ENCODE data around the gene SDF4.

Gene SDF4

GRCh38 chr1:1247341-1247913, 15.6 kb upstream of the SDF4 start:
- Histone ChIP-seq H3K9me3 (ENCODE audit: control insufficient read depth, low read length) (no peaks in the 10 kb centered on the region), H3K4me3 (ENCODE audit: extremely low read depth, insufficient read depth, low read length, poor library complexity, severe bottlenecking) (no peak overlapping the region), H3K4me1 (ENCODE audit: control insufficient read depth, insufficient read depth, low read length, poor library complexity, severe bottlenecking) (peaks cover 8% of the 10 kb centered on the region), H3K27ac (ENCODE audit: low read depth, low read length, severe bottlenecking) (no peak overlapping the region), H3K36me3 (ENCODE audit: control insufficient read depth, insufficient read depth, low read length) (peaks cover 15% of the 10 kb centered on the region)
- 81 to 82% methylated on average over 19 to 20 of the region's 25 CpGs for WGBS, 2 experiments (ENCODE audit: insufficient coverage in 2 of 2)

DNA sequence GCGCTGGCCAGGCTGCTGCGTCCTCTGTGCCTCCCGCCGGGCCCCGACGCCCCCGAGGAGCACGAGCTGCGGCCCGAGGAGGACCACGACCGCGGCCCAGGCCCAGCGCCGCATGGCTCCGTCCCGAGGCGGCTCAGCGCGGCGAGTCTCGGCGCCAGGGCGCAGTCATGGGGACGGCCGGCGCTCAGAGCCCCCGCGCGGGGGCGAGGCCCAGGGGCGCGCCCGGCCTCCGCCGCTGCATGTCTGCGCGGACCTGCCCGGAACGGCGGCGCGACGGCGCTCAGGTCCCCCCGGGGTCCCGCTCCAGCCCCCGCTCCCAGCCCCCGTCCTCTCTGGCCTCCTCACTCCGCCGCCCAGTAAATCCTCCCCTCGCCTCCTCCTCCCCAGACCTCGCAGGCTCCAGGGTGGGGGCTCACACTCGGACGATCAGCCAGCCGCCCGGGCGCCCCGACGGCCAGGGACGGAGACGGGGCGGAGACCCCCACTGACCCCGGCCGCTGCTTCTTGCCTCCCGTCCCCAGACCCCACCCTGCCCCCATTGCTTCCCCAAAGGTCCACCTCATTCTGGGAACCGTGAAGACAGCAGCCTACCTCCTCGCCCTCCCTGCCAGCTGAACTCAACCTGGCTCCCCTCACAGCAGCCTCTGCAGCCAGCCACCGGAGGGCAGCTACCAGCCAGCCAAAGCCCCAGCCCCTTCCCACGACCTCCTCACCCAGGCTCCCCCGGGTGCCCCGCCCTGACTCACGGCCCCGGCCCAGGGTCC, 15.0 kb upstream of the SDF4 start, which contains the start of gene C1QTNF12:
Gene C1QTNF12, minus strand, starts transcription at position 146 of the 764 bp plus-strand sequence. Its CDS starts 32 bp downstream, at position 114.
- Histone ChIP-seq H3K4me1 (ENCODE audit: control insufficient read depth, insufficient read depth, low read length, poor library complexity, severe bottlenecking) (peaks cover 8% of the 10 kb centered on the region), H3K9me3 (ENCODE audit: control insufficient read depth, low read length) (no peaks in the 10 kb centered on the region), H3K36me3 (ENCODE audit: control insufficient read depth, insufficient read depth, low read length) (peaks cover 8% of the 10 kb centered on the region), H3K4me3 (ENCODE audit: extremely low read depth, insufficient read depth, low read length, poor library complexity, severe bottlenecking) (no peak within 1 kb of the TSS), H3K27ac (ENCODE audit: low read depth, low read length, severe bottlenecking) (no peak within 1 kb of the TSS)
- WGBS, 2 experiments (ENCODE audit: insufficient coverage in 2 of 2), result 12 to 18% methylated on average over 51 to 62 of the region's 74 CpGs

DNA sequence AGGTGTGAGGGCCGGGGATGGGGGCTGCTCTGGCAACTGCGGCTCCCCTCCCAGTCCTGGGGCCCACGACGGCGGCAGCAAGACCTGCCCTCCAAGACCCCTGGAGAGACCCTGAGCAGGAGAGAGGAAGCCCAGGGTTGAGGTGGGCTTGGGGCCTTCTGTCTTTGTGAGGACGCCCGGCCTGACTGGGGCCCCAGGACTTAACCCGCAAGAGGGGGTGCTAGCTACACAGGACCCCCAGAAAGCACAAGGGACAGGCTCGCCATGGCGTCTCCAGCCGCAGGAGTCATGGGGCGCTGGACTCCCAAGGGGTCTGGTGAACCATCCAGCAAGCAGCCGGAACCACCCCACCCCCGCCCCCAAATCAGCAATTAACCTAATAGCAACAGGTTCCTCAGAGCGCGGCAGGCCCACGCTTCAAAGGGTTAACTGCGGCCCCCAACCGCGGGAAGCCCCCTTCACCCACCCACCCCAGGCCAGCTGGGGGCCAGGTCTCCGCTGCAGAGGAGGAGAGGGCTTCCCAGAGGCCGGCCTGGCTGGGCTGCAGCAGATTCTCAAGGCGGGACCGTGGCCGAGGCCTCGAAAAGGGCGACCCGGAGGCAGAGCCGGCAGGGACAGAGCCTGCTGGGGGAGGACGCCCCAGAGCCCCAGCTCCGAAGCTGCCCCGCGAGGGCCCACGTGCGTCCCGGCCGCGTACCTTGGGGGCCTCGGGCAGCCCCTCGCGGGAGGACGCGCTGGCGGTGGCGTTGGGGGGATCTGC, 14.2 kb upstream of the SDF4 start:
- H3K9me3 ChIP-seq (ENCODE audit: control insufficient read depth, low read length), result no peaks in the 10 kb centered on the region
- 48 to 54% methylated on average over 39 to 40 of the region's 45 CpGs for WGBS, 2 experiments (ENCODE audit: insufficient coverage in 2 of 2)
- no peak overlapping the region for H3K4me3 ChIP-seq (ENCODE audit: extremely low read depth, insufficient read depth, low read length, poor library complexity, severe bottlenecking)
- peaks cover 7% of the 10 kb centered on the region for H3K36me3 ChIP-seq (ENCODE audit: control insufficient read depth, insufficient read depth, low read length)
- H3K4me1 ChIP-seq (ENCODE audit: control insufficient read depth, insufficient read depth, low read length, poor library complexity, severe bottlenecking), result peaks cover 6% of the 10 kb centered on the region
- no peak overlapping the region for H3K27ac ChIP-seq (ENCODE audit: low read depth, low read length, severe bottlenecking)

DNA sequence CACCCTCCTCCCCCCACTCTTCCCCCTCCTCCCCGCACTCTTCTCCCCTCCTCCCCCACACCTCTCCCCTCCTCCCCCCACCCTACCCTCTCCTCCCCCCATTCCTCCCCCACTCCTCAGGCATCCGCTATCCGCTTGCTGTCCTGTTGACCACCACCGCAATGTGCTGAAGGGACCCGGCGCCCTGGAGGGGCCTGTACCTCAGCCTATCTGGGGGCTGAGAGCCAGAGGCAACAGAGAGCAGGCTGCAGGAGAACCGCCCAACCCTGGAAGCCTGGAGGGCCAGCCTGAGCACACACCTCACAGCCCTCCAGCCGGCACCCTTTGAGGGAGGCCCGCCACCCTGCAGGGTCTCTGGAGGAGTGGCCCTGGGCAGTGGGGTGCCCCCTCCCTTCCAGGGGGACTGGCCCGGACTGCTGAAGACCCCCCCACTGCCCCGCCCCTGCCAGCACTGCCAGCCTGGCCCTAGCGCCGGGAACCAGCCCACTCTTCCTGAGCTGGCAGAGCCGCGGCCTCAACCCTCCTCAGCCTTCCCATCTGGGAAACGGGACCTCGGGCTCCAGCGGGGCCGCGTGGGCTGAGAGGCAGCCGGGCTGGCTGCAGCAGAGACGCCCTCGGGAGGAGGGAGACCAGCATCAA, 13.5 kb upstream of the SDF4 start:
- Histone ChIP-seq H3K4me1 (ENCODE audit: control insufficient read depth, insufficient read depth, low read length, poor library complexity, severe bottlenecking) (no peaks in the 10 kb centered on the region), H3K4me3 (ENCODE audit: extremely low read depth, insufficient read depth, low read length, poor library complexity, severe bottlenecking) (no peak overlapping the region), H3K36me3 (ENCODE audit: control insufficient read depth, insufficient read depth, low read length) (peaks cover 3% of the 10 kb centered on the region), H3K9me3 (ENCODE audit: control insufficient read depth, low read length) (no peaks in the 10 kb centered on the region), H3K27ac (ENCODE audit: low read depth, low read length, severe bottlenecking) (no peak overlapping the region)
- 91 to 94% methylated on average over 17 to 21 of the region's 23 CpGs for WGBS, 2 experiments (ENCODE audit: insufficient coverage in 2 of 2)

GRCh38 chr1:1244192-1244811, 12.5 kb upstream of the SDF4 start:
- WGBS, 2 experiments (ENCODE audit: insufficient coverage in 2 of 2), result 85 to 91% methylated on average over 20 to 30 of the region's 30 CpGs
- Histone ChIP-seq H3K36me3 (ENCODE audit: control insufficient read depth, insufficient read depth, low read length) (peaks cover 3% of the 10 kb centered on the region), H3K9me3 (ENCODE audit: control insufficient read depth, low read length) (no peaks in the 10 kb centered on the region), H3K4me1 (ENCODE audit: control insufficient read depth, insufficient read depth, low read length, poor library complexity, severe bottlenecking) (peaks cover 4% of the 10 kb centered on the region), H3K4me3 (ENCODE audit: extremely low read depth, insufficient read depth, low read length, poor library complexity, severe bottlenecking) (no peak overlapping the region), H3K27ac (ENCODE audit: low read depth, low read length, severe bottlenecking) (no peak overlapping the region)

GRCh38 chr1:1243807-1244191, 12.0 kb upstream of the SDF4 start:
- H3K4me1 ChIP-seq (ENCODE audit: control insufficient read depth, insufficient read depth, low read length, poor library complexity, severe bottlenecking), result peaks cover 4% of the 10 kb centered on the region
- WGBS, 2 experiments (ENCODE audit: insufficient coverage in 2 of 2), result 81 to 87% methylated on average over 18 to 23 of the region's 23 CpGs
- H3K4me3 ChIP-seq (ENCODE audit: extremely low read depth, insufficient read depth, low read length, poor library complexity, severe bottlenecking), result no peak overlapping the region
- no peak overlapping the region for H3K27ac ChIP-seq (ENCODE audit: low read depth, low read length, severe bottlenecking)
- no peaks in the 10 kb centered on the region for H3K9me3 ChIP-seq (ENCODE audit: control insufficient read depth, low read length)
- H3K36me3 ChIP-seq (ENCODE audit: control insufficient read depth, insufficient read depth, low read length), result peaks cover 3% of the 10 kb centered on the region

DNA sequence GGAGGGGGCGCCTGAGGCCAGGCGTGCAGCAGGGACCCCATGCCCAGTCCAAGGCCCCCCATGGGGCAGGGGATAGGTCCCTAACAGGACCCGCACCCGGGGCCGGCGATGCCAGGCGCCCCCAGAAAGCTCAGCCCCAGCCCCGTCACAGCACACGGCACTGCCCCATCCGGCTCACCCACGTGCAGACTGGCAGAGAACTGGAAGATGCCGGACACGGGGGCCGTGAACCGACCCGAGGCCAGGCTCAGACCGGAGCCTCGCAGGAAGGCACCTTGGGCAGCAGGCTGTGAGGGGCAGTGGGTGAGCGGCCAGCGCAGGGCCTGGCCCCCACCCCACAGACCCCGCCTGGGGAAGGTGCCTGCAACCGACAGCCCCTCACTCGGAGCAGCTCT, 11.5 kb upstream of the SDF4 start:
- Histone ChIP-seq H3K36me3 (ENCODE audit: control insufficient read depth, insufficient read depth, low read length) (peaks cover 3% of the 10 kb centered on the region), H3K27ac (ENCODE audit: low read depth, low read length, severe bottlenecking) (no peak overlapping the region), H3K4me1 (ENCODE audit: control insufficient read depth, insufficient read depth, low read length, poor library complexity, severe bottlenecking) (peaks cover 4% of the 10 kb centered on the region), H3K9me3 (ENCODE audit: control insufficient read depth, low read length) (no peaks in the 10 kb centered on the region), H3K4me3 (ENCODE audit: extremely low read depth, insufficient read depth, low read length, poor library complexity, severe bottlenecking) (no peak overlapping the region)
- 95 to 96% methylated on average over 21 to 22 of the region's 23 CpGs for WGBS, 2 experiments (ENCODE audit: insufficient coverage in 2 of 2)

DNA sequence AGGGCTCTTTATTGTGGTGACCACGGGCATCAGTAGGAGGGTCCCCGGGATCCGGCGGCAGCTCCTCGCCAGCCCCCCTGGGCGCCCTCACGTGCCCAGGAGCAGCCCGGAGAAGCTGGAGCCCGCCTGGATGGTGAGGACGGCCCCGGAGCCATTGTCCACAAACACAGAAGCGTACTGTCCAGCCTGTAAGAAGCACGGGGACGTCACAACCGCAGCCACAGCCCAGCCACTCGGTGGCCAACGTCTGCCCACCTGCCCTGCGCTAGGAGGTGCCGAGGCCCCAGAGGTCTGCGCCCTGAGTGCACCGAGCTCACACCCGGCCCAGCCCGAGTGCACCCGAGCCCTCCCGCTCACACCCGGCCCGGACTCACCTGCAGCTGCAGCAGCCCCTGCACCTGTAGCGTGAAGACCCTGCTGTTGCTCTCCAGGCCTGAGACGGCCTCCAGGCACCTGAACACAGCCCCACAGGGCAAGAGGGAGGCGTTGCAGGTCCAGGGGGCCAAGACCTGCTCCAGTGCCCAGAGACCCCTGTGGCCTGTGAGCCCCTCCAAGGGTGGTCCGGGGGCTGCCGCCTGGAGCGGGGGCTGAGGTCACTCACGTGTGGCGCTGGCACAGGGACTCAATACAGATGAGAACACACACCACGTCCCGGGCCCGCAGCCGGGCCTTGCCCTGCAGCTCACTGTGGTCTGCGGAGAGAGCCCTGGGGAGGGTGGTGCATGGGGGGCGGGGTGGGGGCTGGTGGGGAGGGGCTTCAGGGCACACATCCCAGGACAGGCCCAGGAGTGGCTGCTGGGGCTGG, 10.9 kb upstream of the SDF4 start:
- Histone ChIP-seq H3K4me1 (ENCODE audit: control insufficient read depth, insufficient read depth, low read length, poor library complexity, severe bottlenecking) (peaks cover 6% of the 10 kb centered on the region), H3K36me3 (ENCODE audit: control insufficient read depth, insufficient read depth, low read length) (peaks cover 3% of the 10 kb centered on the region), H3K9me3 (ENCODE audit: control insufficient read depth, low read length) (no peaks in the 10 kb centered on the region), H3K27ac (ENCODE audit: low read depth, low read length, severe bottlenecking) (no peak overlapping the region), H3K4me3 (ENCODE audit: extremely low read depth, insufficient read depth, low read length, poor library complexity, severe bottlenecking) (no peak overlapping the region)
- 94% methylated on average over 30 to 36 of the region's 41 CpGs for WGBS, 2 experiments (ENCODE audit: insufficient coverage in 2 of 2)

- no peak overlapping the region for H3K27ac ChIP-seq (ENCODE audit: low read depth, low read length, severe bottlenecking)
- H3K4me3 ChIP-seq (ENCODE audit: extremely low read depth, insufficient read depth, low read length, poor library complexity, severe bottlenecking), result no peak overlapping the region
- peaks cover 3% of the 10 kb centered on the region for H3K36me3 ChIP-seq (ENCODE audit: control insufficient read depth, insufficient read depth, low read length)
- no peaks in the 10 kb centered on the region for H3K9me3 ChIP-seq (ENCODE audit: control insufficient read depth, low read length)
- H3K4me1 ChIP-seq (ENCODE audit: control insufficient read depth, insufficient read depth, low read length, poor library complexity, severe bottlenecking), result peaks cover 13% of the 10 kb centered on the region
- WGBS, 2 experiments (ENCODE audit: insufficient coverage in 2 of 2), result 89 to 92% methylated on average over 23 to 26 of the region's 26 CpGs
These were observed 9.9 kb upstream of the SDF4 start for GRCh38 chr1:1241588-1242219.
